Gastrocnemius medialis (tissue), 4 donors: ENCODE measurements around the gene SPATA31D3. TPM values are rescaled to one million over a fixed set of nuclear protein-coding genes. Genes with fewer than 3 reads are reported as not detected.

ENCODE experiments used
- ATAC-seq, 2 donors: fragments of 150-250 bp; one replicate each; pipeline ENCODE4 v1.9.1; 2016
- DNase-seq, 2 donors: peaks; one replicate each; pipeline ENCODE4 v3.0.0-alpha.2; 2019
- H3K27ac ChIP-seq, 4 donors: fragments of 200-600 bp; sonication (generic); 1 replicate in 1 of 4; 2 replicates in 3 of 4; pipeline ENCODE4 v1.5.1; 2016 to 2018; ENCODE audit warnings: mild to moderate bottlenecking in 2 of 4, moderate library complexity in 1 of 4
- H3K27me3 ChIP-seq, 3 donors: fragments of 200-600 bp; sonication (generic) in 2 of 3; 1 replicate in 1 of 3; 2 replicates in 2 of 3; pipeline versions ENCODE4 v1.5.1 to v1.6.0; 2016 to 2019; ENCODE audit warnings: mild to moderate bottlenecking in 1 of 3, moderate library complexity in 1 of 3
- H3K36me3 ChIP-seq, 2 donors: fragments of 200-600 bp; sonication (generic) in 1 of 2; one replicate each; pipeline ENCODE4 v1.5.1; 2017 to 2018
- H3K4me1 ChIP-seq, 2 donors: fragments of 200-600 bp; sonication (generic) in 1 of 2; one replicate each; pipeline ENCODE4 v1.5.1; 2016 to 2017; ENCODE audit warnings: mild to moderate bottlenecking in 2 of 2
- H3K4me3 ChIP-seq, 4 donors: fragments of 200-600 bp; sonication (generic) in 3 of 4; 1 replicate in 1 of 4; 2 replicates in 3 of 4; pipeline ENCODE4 v1.5.1; 2016 to 2019; ENCODE audit warnings: mild to moderate bottlenecking in 2 of 4
- H3K9me3 ChIP-seq, 3 donors: fragments of 200-600 bp; sonication (generic) in 2 of 3; 1 replicate in 1 of 3; 2 replicates in 2 of 3; pipeline ENCODE4 v1.5.1; 2016 to 2019
- CTCF ChIP-seq, 5 experiments: fragments of 450-650 bp in 3 of 5; fragments of 200-600 bp in 2 of 5; sonication (generic) in 2 of 5; IDR thresholded peaks in 4 of 5; conservative IDR thresholded peaks in 1 of 5; 1 replicate in 4 of 5; 2 replicates in 1 of 5; pipeline ENCODE4 v1.5.1; 2016 to 2019; ENCODE audit warnings: antibody characterized with exemption in 5 of 5, mild to moderate bottlenecking in 3 of 5, moderate library complexity in 3 of 5
- POLR2A ChIP-seq, 2 donors: fragments of 450-650 bp; IDR thresholded peaks; one replicate each; pipeline ENCODE4 v1.6.1; 2017; ENCODE audit warnings: antibody characterized with exemption in 2 of 2, mild to moderate bottlenecking in 2 of 2, moderate library complexity in 2 of 2
- in situ Hi-C, 4 donors: fragments of 200-750 bp; cut with MboI; loops; one replicate each; pipeline versions ENCODE4 v1.15.0 to v1.8.0; 2017; ENCODE audit warnings: low sequenced_read_pairs in 4 of 4
- intact Hi-C: fragments of 100-400 bp; cut with DNase I; formaldehyde crosslinking; loops from one replicate; pipeline ENCODE4 v1.15.1; 2023; ENCODE audit warnings: low total_unique reads
- total RNA-seq, 4 donors: library from RNA; depleted of rRNA; stranded (reverse); fragments of >200 nt; gene quantifications; one replicate each; pipeline versions ENCODE4 v1.1.0 to v1.2.3, GENCODE V29; 2016

Gene SPATA31D3
- total RNA-seq, 4 donors from 2014 or later, result not detected

GRCh38 chr9:81989700-81990099, 46.4 kb downstream of the SPATA31D3 start:
- Histone ChIP-seq H3K9me3 (no peaks in the 10 kb centered on the region), H3K27me3 (no peaks in the 10 kb centered on the region), H3K4me1 (no peaks in the 10 kb centered on the region), H3K27ac (no peak overlapping the region), H3K36me3 (no peaks in the 10 kb centered on the region), H3K4me3 (no peak overlapping the region)
- ATAC-seq (no peak), DNase-seq (no peak)
- intact Hi-C loops (no loop called here), in situ Hi-C loops (no loop called here)
- TF ChIP-seq CTCF (IDR thresholded peaks at IDR 0.05 in 4 of 5, conservative IDR thresholded peaks at IDR 0.05 in 1 of 5), result no peak
- no peak for TF ChIP-seq POLR2A (IDR thresholded peaks at IDR 0.05)

GRCh38 chr9:81993656-81994055, 50.4 kb downstream of the SPATA31D3 start:
- Histone ChIP-seq H3K4me1 (no peaks in the 10 kb centered on the region), H3K27ac (no peak overlapping the region), H3K36me3 (no peaks in the 10 kb centered on the region), H3K27me3 (no peaks in the 10 kb centered on the region), H3K9me3 (no peaks in the 10 kb centered on the region), H3K4me3 (no peak overlapping the region)
- ATAC-seq, result no peak
- in situ Hi-C loops (no loop called here), intact Hi-C loops (no loop called here)
- no peak for DNase-seq
- no peak for TF ChIP-seq CTCF (IDR thresholded peaks at IDR 0.05 in 4 of 5, conservative IDR thresholded peaks at IDR 0.05 in 1 of 5)
- no peak for TF ChIP-seq POLR2A (IDR thresholded peaks at IDR 0.05)

Other genes with a start within 250 kb of the SPATA31D3 start
- gene SPATA31D4, start 15.1 kb upstream of the SPATA31D3 start, total RNA-seq, result not detected
- not detected for gene SPATA31D1, start 45.3 kb downstream of the SPATA31D3 start, total RNA-seq